Upper lobe of left lung (tissue), 4 donors: Measurements from ENCODE around the gene TMEM101.
"Not testable (repeated sequence)": the region's sequence is repeated elsewhere in the genome, so short reads cannot be mapped to it uniquely, and the experiment has no call there.

Experiments used
- CTCF ChIP-seq, 6 experiments: fragments of 450-650 bp in 4 of 6; fragments of 200-600 bp in 2 of 6; sonication (generic) in 2 of 6; IDR thresholded peaks; one replicate each; pipeline ENCODE4 v1.5.1; 2016 to 2019; ENCODE audit warnings: antibody characterized with exemption in 6 of 6
- EP300 ChIP-seq, 4 donors: sonication (generic); formaldehyde crosslinking; IDR thresholded peaks; one replicate each; pipeline ENCODE4 v1.5.1; 2017; ENCODE audit warnings: antibody characterized with exemption in 4 of 4, control low read depth in 2 of 4

DNA sequence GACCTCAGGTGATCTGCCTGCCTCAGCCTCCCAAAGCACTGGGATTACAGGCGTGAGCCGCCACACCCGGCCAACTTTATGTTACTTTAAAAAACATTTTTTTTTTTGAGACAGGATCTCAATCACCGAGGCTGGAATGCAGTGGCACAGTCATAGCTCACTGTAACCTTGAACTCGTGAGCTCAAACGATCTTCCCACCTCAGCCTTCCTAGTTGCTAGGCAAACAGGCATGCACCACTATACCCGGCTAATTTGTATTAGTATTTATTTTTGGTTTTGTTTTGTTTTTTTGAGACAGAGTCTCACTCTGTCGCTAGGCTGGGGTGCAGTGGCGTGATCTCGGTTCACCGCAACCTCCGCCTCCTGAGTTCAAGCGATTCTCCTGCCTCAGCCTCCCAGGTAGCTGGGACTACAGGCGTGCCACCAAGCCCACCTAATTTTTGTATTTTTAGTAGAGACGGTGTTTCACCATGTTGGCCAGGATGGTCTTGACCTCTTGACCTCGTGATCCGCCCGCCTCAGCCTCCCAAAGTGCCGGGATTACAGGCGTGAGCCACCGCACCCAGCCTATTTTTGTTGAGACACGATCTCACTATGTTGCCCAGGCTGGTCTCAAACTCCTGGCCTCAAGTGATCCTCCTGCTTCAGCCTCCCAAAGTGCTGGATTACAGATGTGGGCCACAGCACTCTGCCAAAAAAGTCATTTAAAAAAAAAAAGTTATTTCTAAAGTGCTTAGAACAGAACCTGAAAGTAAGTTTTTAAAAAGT is 42.1 kb downstream of the TMEM101 start:
- not testable (repeated sequence) for TF ChIP-seq CTCF, EP300 (IDR thresholded peaks at IDR 0.05)
